ENCODE results near the gene GMPPA. TPM values are rescaled to one million over a fixed set of nuclear protein-coding genes. Genes with fewer than 3 reads are reported as not detected.

The GMPPA gene
- total RNA-seq, 1 experiment from 2014 or later, result 47.0 TPM

DNA sequence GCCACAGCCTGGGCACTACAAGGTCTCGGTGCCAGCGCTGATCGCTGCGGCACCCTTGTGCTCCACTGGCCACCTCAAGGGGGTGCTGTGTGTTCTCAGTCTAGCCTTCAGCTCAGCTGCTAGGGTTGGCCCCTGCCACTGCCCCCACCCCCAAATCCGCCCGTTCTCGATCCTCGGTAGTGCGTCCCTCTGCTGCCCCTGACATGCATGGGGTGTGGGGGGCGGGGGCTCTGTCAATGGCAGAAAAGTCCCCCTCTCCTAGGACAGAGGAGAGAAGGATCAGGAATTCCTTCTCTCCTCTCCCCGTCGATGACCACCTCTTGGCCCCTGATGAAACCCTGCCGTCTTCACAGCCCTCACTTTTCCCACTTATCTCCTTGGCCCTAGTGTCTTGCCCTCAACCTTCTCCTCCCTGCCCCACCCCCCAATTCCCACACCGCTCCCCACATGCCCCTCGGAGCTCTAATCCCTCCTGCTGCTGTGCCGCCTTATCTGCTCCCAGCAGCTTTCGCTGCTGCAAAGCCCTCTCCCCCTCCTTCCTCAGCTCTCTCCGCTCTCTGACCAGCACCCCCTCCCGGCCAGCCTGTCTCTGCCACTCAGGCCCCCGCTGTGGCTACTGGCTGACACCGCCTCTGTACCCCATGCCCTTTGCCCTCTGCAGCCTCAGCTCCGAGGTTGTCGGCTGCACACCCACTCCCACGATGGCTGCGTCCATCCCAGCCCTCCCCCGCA, 11.3 kb downstream of the GMPPA start:
- H3K4me1 ChIP-seq (replicated peaks), result peaks cover 10% of the 10 kb centered on the region
- no peak overlapping the region for H3K27ac ChIP-seq
- peaks cover 52% of the 10 kb centered on the region for H3K27me3 ChIP-seq (replicated peaks)
- DNase-seq (ENCODE audit: low read depth in 1 of 2, low spot score in 2 of 2), result peak; percentile 39 to 59
- H3K36me3 ChIP-seq, result no peaks in the 10 kb centered on the region
- H3K9me3 ChIP-seq (replicated peaks), result no peaks in the 10 kb centered on the region
- no peak overlapping the region; the same call in 1 of the 2 replicates for H3K4me3 ChIP-seq

DNA sequence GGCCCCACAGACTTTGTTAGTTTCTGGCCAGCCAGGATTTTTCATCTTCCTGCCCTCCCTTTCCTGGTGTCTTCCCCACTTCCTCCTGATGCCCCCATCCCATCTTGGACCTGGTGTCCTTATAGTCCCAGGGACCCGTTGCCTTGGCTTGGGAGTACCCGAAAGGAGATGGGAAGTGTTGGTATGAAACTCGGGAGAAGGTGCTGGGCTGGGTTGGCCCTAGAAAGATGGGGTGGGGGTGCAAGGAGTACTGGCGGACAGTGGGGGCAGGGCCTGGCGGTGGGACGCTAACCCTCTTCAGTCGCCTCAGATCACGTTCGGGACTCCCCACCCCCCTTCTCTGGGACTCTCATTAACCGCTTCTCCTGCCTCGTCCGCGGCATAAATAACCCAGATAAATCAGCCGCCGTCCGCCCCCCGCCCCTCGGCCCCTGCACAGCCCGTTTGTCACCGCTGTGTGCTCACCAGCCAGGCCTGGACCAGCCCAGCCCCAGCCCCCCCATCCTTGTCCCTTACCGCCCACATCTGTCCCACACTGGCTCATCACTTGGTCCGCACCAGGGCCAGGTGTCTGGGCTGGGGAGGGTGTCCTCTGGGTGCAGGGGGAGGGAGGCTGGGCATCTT, 11.9 kb downstream of the GMPPA start:
- no peak overlapping the region for H3K4me3 ChIP-seq
- peaks cover 59% of the 10 kb centered on the region for H3K27me3 ChIP-seq (replicated peaks)
- H3K4me1 ChIP-seq (replicated peaks), result peaks cover 10% of the 10 kb centered on the region

DNA sequence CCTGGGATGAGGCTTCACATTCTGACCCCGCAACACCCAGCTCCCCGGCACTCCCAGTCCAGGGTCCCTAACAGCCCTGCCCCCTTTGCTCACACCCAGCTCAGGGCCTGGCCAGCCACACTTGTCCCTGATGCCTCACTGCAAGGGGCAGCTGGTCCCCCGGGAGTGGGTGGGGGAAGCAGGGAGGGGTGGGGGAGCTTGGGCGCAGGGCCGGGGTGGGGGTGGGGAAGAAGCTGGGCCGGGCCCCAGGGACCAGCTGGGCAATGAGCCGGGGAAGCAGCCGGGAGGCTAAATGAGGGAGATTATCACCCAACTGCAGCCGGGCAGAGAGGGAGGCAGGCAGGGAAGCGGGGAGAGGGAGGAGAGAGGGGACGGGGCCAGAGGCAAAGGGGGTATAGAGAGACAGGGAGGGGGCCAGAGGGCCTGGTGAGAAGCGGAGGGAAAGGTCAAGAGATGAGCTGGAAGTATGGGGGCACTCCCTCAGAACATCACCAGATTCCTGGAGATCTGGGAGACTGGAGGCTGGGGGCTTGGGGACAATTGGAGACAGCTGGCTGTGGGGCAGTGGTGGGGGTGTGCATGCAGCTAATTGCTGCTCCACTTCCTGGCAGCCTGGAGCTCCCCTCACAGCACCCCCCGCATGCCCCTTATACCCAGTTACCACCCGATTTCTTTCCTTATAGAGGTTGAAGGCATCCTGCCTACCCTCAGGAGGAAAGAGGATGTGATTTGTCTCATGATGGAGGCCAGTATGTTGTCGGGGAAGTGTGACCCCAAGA, 13.0 kb downstream of the GMPPA start:
- H3K27me3 ChIP-seq (replicated peaks), result peaks cover 65% of the 10 kb centered on the region
- DNase-seq (ENCODE audit: low read depth in 1 of 2, low spot score in 2 of 2), result no peak
- no peak overlapping the region for H3K27ac ChIP-seq
- peaks cover 10% of the 10 kb centered on the region for H3K4me1 ChIP-seq (replicated peaks)
- no peak overlapping the region for H3K4me3 ChIP-seq
- H3K36me3 ChIP-seq, result no peaks in the 10 kb centered on the region
- H3K9me3 ChIP-seq (replicated peaks), result no peaks in the 10 kb centered on the region

More for the DNA sequence above, 11.9 kb downstream of the GMPPA start:
- Histone ChIP-seq H3K9me3 (replicated peaks) (no peaks in the 10 kb centered on the region), H3K27ac (no peak overlapping the region), H3K36me3 (no peaks in the 10 kb centered on the region)
- DNase-seq (ENCODE audit: low read depth in 1 of 2, low spot score in 2 of 2), result no peak

DNA sequence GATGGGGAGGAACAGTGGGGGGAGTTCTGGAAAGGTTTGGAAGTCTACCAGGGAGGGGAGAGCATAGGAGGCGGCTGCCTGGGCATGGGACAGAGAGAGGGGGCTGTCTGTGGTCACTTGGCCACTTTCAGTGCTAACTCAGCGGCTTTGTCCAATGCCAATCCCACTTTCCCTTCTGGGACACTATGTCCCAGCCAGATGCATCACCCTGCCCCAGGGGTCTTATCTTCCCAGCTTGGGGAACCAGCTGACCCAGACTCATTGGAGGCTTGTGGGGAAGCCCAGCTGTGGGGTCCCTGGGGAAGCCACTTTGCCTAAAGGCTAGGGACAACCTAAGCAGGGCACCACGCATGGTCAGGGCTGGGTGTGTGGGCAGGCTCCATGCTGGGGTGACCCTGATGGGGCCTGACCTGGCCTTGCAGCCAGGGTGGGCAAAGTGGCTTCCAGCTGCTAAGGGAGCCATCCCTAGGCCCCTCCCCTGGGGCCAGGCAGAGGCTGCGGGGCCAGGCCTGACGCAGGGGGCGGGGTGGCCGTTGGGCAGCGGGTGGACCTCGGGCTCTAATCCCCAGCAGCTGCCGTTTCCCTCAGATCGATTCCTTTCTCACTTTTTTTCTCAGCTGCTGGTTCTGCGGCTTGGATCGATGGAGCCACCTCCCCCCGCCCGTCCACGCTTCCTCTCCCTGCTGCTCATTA, 14.0 kb downstream of the GMPPA start:
- Histone ChIP-seq H3K4me1 (replicated peaks) (peaks cover 10% of the 10 kb centered on the region), H3K4me3 (no peak overlapping the region), H3K27me3 (replicated peaks) (peaks cover 70% of the 10 kb centered on the region), H3K9me3 (replicated peaks) (no peaks in the 10 kb centered on the region), H3K27ac (no peak overlapping the region), H3K36me3 (no peaks in the 10 kb centered on the region)
- DNase-seq (ENCODE audit: low read depth in 1 of 2, low spot score in 2 of 2), result no peak

DNA sequence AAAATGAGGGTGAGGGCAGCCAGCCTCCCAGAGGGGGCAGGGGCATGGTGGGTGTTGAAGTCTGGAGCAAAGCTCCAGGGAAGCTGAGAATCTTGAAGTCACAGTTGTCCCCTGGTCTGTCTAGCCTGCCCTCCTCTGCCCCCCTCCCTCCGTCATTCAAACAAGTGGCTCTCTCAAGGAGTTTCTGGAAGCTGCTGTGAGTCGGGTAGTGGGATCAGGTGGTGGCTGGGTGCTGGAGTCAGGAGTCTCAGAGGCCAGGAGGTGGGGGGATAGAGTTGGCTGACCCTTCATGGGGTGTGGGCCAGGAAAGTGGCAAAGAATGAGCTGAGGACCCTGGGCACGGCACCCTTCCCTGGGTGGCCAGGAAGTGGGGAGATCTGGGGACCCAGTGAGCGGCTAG, 15.1 kb downstream of the GMPPA start:
- no peaks in the 10 kb centered on the region for H3K9me3 ChIP-seq (replicated peaks)
- peaks cover 76% of the 10 kb centered on the region for H3K27me3 ChIP-seq (replicated peaks)
- no peak for DNase-seq (ENCODE audit: low read depth in 1 of 2, low spot score in 2 of 2)
- peaks cover 10% of the 10 kb centered on the region for H3K4me1 ChIP-seq (replicated peaks)
- H3K36me3 ChIP-seq, result no peaks in the 10 kb centered on the region
- no peak overlapping the region for H3K27ac ChIP-seq
- H3K4me3 ChIP-seq, result no peak overlapping the region

DNA sequence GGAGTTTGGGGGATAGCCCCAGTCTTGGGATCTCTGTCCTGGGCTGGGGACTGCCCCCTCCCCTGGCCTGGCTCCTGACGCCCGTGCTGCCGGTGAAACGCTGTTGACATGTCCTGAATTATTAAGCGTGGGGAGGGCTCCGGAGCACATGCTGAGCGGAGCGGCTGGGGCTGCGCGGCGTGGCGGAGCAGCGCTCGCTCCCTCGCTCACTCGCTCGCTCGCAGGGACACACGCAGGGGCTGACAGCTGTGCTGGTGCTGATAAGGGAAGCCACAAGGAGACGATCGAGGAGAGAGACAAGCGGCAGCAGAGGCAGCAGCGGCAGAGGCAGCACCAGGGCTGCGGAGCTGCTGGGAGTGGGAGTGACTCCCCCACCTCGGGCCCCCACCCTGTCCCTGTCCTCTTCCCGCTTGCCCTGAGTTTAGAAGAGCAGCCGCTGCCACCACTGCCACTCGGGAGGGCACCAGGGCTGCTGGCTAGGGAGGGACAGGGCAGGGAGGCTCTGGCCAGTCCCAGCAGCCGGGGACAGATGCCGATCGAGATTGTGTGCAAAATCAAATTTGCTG, 15.6 kb downstream of the GMPPA start, which contains the start of gene ASIC4:
ASIC4 (plus strand) TSS at position 287 of the 566 bp plus-strand sequence; CDS start at position 530, 243 bp downstream.
- Histone ChIP-seq H3K4me3 (no peak within 1 kb of the TSS), H3K4me1 (replicated peaks) (peaks cover 10% of the 10 kb centered on the region), H3K36me3 (no peaks in the 10 kb centered on the region), H3K9me3 (replicated peaks) (no peaks in the 10 kb centered on the region), H3K27me3 (replicated peaks) (peaks cover 76% of the 10 kb centered on the region), H3K27ac (no peak within 1 kb of the TSS)
- no peak for DNase-seq (ENCODE audit: low read depth in 1 of 2, low spot score in 2 of 2)

DNA sequence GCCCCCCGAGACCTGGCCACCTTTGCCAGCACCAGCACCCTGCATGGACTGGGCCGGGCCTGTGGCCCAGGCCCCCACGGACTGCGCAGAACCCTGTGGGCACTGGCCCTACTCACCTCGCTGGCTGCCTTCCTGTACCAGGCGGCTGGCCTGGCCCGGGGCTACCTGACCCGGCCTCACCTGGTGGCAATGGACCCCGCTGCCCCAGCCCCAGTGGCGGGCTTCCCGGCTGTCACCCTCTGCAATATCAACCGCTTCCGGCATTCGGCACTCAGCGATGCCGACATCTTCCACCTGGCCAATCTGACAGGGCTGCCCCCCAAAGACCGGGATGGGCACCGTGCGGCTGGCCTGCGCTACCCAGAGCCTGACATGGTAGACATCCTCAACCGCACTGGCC, 16.1 kb downstream of the GMPPA start:
- no peak for DNase-seq (ENCODE audit: low read depth in 1 of 2, low spot score in 2 of 2)
- Histone ChIP-seq H3K9me3 (replicated peaks) (no peaks in the 10 kb centered on the region), H3K4me1 (replicated peaks) (peaks cover 7% of the 10 kb centered on the region), H3K4me3 (no peak overlapping the region), H3K36me3 (no peaks in the 10 kb centered on the region), H3K27ac (no peak overlapping the region), H3K27me3 (replicated peaks) (peaks cover 72% of the 10 kb centered on the region)

DNA sequence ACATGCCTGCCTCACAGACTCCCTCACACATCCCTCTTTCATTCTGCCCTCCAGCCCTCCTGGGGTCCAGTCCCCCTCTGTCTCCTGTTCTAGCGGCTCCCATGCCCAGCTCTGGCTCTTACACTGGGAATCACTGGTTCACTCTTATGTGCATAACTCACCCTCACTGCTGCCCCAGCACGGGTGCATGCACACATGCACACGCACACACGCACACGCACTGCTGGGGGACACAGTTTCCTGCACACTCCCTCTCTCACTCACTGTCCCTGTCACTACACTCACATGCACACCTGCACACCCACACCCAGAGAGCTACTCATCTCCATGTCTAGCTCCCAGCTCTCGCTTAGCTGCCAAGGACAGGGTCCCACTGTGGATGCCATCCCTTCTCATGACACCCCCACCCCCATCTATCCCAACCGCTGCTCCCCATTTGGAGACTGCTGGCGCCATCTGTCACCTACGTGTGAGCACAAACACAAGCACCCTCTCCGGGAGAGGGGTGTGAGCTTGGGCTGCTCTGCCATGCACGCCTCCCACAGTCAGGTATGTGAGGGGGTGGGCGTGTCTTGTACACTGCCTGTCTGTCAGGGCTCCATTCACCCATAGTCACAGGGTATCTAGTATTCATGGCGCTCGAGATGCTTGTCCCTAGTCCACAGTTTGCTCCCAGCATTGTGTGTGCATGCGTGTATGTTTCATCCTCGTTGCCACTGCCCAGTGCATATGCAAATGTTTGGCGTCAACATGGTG, 17.4 kb downstream of the GMPPA start:
- Histone ChIP-seq H3K4me1 (replicated peaks) (no peaks in the 10 kb centered on the region), H3K4me3 (no peak overlapping the region), H3K9me3 (replicated peaks) (no peaks in the 10 kb centered on the region), H3K27ac (no peak overlapping the region), H3K36me3 (no peaks in the 10 kb centered on the region), H3K27me3 (replicated peaks) (peaks cover 60% of the 10 kb centered on the region)
- DNase-seq (ENCODE audit: low read depth in 1 of 2, low spot score in 2 of 2), result no peak

DNA sequence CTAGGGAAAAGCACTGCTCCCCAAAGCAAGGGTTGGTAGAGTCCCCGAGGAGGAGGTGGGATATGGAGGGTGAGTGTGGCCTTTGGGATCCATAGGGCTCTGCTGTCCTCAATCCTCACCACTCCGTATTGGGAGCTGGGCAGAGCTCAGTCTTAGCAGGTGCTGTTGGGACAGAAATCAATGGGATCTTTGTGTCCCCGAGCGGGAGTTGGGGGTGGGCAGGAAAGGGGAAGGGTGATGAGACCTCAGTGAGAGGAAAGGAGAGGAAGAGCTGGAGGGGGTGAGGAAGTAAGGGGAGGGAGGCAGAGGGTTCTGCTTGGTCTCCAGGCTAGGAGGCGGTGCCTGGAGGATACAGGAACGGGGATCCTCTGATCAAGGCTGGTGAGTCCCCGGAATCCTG, 18.2 kb downstream of the GMPPA start:
- DNase-seq (ENCODE audit: low read depth in 1 of 2, low spot score in 2 of 2), result no peak
- Histone ChIP-seq H3K36me3 (no peaks in the 10 kb centered on the region), H3K9me3 (replicated peaks) (no peaks in the 10 kb centered on the region), H3K27me3 (replicated peaks) (peaks cover 55% of the 10 kb centered on the region), H3K27ac (no peak overlapping the region), H3K4me1 (replicated peaks) (peaks cover 7% of the 10 kb centered on the region), H3K4me3 (no peak overlapping the region)

DNA sequence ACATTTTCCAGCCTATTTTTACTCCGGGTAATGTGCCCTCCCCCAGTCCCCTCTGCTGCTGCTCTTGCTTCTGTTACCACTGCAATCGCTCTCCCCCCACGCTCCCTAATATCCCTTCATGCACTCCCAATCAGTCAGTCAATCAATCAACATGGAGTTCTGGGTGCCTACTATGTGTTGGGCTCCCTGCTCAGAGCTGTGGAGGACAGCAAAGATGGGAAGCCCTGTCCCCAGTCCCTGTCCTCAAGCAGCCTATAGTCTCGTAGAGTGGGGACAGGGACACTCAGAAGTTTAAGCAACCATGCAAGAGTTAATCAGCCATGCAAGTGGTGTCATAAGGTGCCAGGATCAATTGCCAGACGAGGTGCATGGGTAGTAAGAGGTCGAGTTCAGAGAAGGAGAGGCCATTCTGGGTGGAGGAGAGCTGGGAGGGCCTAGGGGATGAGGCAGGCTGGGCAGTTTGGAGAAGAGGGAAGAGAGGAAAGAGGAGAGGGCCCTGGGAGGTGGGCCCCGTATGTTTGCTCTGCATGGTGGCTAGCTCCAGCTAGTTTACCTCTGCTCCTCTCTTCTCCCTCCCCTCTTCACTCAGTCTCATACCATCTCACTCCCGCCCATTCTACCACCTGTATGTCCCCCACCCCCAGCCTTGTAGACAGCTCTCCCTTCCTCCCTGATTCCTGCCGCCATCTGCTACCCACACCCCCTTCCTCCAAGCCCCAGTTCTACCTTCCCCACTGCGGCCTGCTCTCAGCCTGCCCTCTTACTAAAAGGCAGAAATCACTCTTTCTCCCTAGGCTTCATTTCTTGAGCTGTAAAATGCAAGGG, 19.5 kb downstream of the GMPPA start:
- peaks cover 44% of the 10 kb centered on the region for H3K27me3 ChIP-seq (replicated peaks)
- DNase-seq (ENCODE audit: low read depth in 1 of 2, low spot score in 2 of 2), result no peak
- H3K36me3 ChIP-seq, result no peaks in the 10 kb centered on the region
- no peak overlapping the region for H3K27ac ChIP-seq
- no peak overlapping the region for H3K4me3 ChIP-seq
- H3K4me1 ChIP-seq (replicated peaks), result peaks cover 14% of the 10 kb centered on the region
- no peaks in the 10 kb centered on the region for H3K9me3 ChIP-seq (replicated peaks)

DNA sequence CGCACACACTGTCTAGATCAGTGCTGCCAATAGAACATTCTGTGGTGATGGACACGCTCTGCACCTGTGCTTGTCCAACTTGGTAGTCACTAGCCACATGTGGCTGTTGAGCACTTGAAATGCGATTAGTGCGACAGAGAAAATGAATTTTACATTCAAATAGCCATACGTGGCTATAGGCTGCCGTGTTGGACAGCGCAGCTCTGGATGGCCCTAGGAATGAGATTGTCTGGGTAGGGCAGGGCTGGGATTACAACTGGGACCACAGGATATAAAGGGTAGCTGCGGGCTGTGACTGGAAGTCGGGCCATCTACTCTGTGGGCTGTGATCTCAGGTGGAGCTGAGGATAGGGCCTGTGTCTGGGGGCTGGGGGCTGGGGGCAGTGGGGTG, 20.8 kb downstream of the GMPPA start:
- Histone ChIP-seq H3K4me1 (replicated peaks) (peaks cover 14% of the 10 kb centered on the region), H3K4me3 (no peak overlapping the region), H3K27me3 (replicated peaks) (peaks cover 36% of the 10 kb centered on the region), H3K27ac (no peak overlapping the region), H3K36me3 (no peaks in the 10 kb centered on the region), H3K9me3 (replicated peaks) (no peaks in the 10 kb centered on the region)
- no peak for DNase-seq (ENCODE audit: low read depth in 1 of 2, low spot score in 2 of 2)

DNA sequence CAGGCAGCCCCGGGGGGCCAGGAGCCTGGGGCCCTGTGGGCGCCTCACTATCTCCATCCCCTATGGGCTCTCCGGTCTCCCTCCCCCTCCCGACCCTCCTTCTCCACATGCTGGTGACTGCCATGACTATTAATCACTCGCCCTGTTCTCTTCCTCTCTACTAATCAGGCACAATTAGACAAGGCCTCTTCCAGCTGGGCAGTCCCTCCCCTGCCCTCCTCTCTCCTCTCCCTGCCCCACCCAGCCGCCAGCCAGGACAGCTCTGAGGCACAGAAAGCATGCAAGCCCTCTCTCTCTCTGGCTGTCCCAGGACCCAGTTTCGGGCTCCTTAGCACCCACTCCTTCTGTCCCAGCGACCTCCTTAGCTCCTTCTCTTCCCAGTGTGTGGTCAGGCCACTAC, 21.4 kb downstream of the GMPPA start:
- Histone ChIP-seq H3K27ac (no peak overlapping the region), H3K27me3 (replicated peaks) (peaks cover 31% of the 10 kb centered on the region), H3K4me3 (no peak overlapping the region), H3K9me3 (replicated peaks) (no peaks in the 10 kb centered on the region), H3K36me3 (no peaks in the 10 kb centered on the region), H3K4me1 (replicated peaks) (peaks cover 14% of the 10 kb centered on the region)
- no peak for DNase-seq (ENCODE audit: low read depth in 1 of 2, low spot score in 2 of 2)
